Mesendoderm (in vitro differentiated cells): ENCODE results near the gene SNX3.
"Not testable (repeated sequence)": the region's sequence is repeated elsewhere in the genome, so short reads cannot be mapped to it uniquely, and the experiment has no call there.

Source experiments
- DNase-seq: peaks from one replicate; pipeline ENCODE4 v3.0.0; 2013
- H2AK5ac ChIP-seq: 2 replicates; pipeline ENCODE4 v1.6.1; 2013; ENCODE audit warnings: low read length, inconsistent platforms
- H2BK120ac ChIP-seq: 2 replicates; pipeline ENCODE4 v1.6.1; 2013; ENCODE audit warnings: low read depth, mild to moderate bottlenecking, low read length, moderate library complexity, mixed read lengths
- H2BK15ac ChIP-seq: replicated peaks from 2 replicates; pipeline ENCODE4 v1.6.1; 2013; ENCODE audit warnings: low read depth, mild to moderate bottlenecking, moderate library complexity
- H2BK5ac ChIP-seq: 2 replicates; pipeline ENCODE4 v1.6.1; 2013; ENCODE audit warnings: low read length, inconsistent platforms
- H3K18ac ChIP-seq: 2 replicates; pipeline ENCODE4 v1.6.1; 2013; ENCODE audit warnings: mild to moderate bottlenecking, low read length, mixed read lengths
- H3K23ac ChIP-seq: one replicate; pipeline ENCODE4 v1.6.1; 2013; ENCODE audit warnings: low read length
- H3K27ac ChIP-seq: 2 replicates; pipeline ENCODE4 v1.5.1; 2013; ENCODE audit warnings: low read depth, mild to moderate bottlenecking, inconsistent platforms, low read length, moderate library complexity
- H3K27me3 ChIP-seq: 2 replicates; pipeline ENCODE4 v1.6.1; 2013; ENCODE audit warnings: low read length, control low read depth, mild to moderate bottlenecking, inconsistent platforms; ENCODE audit not compliant: insufficient read depth, poor library complexity
- H3K36me3 ChIP-seq: 2 replicates; pipeline ENCODE4 v1.6.1; 2013; ENCODE audit warnings: low read length, inconsistent platforms; ENCODE audit not compliant: control insufficient read depth, insufficient read depth
- H3K4ac ChIP-seq: one replicate; pipeline ENCODE4 v1.6.1; 2013; ENCODE audit warnings: low read depth, mild to moderate bottlenecking, low read length, moderate library complexity
- H3K4me1 ChIP-seq: 2 replicates; pipeline ENCODE4 v1.6.1; 2013; ENCODE audit warnings: low read depth, low read length, inconsistent platforms; ENCODE audit not compliant: control insufficient read depth
- H3K4me2 ChIP-seq: 2 replicates; pipeline ENCODE4 v1.6.1; 2013; ENCODE audit warnings: low read length
- H3K4me3 ChIP-seq: 2 replicates; pipeline ENCODE4 v1.5.1; 2013; ENCODE audit warnings: mild to moderate bottlenecking, low read length
- H3K56ac ChIP-seq: one replicate; pipeline ENCODE4 v1.6.1; 2013; ENCODE audit warnings: low read length
- H3K79me1 ChIP-seq: 2 replicates; pipeline ENCODE4 v1.6.1; 2013; ENCODE audit warnings: low read length, inconsistent platforms
- H3K79me2 ChIP-seq: 2 replicates; pipeline ENCODE4 v1.6.1; 2013; ENCODE audit warnings: mild to moderate bottlenecking, low read length; ENCODE audit not compliant: control insufficient read depth, insufficient read depth
- H3K9ac ChIP-seq: 2 replicates; pipeline ENCODE4 v1.6.1; 2013; ENCODE audit warnings: low read length, inconsistent platforms
- H4K5ac ChIP-seq: one replicate; pipeline ENCODE4 v1.6.1; 2013; ENCODE audit warnings: low read length
- H4K8ac ChIP-seq: one replicate; pipeline ENCODE4 v1.6.1; 2013; ENCODE audit warnings: low read depth, mild to moderate bottlenecking, control low read depth, low read length, moderate library complexity
- WGBS: extraction: QIAGEN DNeasy Blood & Tissue Kit; methylation state at CpG from one replicate; pipeline ENCODE4 v1.1.7; 2013; ENCODE audit warnings: low lambda C conversion rate, missing lambda C conversion rate; ENCODE audit not compliant: insufficient coverage; ENCODE audit errors: extremely low coverage; 5-methylcytosine and 5-hydroxymethylcytosine counted together

SNX3 gene

DNA sequence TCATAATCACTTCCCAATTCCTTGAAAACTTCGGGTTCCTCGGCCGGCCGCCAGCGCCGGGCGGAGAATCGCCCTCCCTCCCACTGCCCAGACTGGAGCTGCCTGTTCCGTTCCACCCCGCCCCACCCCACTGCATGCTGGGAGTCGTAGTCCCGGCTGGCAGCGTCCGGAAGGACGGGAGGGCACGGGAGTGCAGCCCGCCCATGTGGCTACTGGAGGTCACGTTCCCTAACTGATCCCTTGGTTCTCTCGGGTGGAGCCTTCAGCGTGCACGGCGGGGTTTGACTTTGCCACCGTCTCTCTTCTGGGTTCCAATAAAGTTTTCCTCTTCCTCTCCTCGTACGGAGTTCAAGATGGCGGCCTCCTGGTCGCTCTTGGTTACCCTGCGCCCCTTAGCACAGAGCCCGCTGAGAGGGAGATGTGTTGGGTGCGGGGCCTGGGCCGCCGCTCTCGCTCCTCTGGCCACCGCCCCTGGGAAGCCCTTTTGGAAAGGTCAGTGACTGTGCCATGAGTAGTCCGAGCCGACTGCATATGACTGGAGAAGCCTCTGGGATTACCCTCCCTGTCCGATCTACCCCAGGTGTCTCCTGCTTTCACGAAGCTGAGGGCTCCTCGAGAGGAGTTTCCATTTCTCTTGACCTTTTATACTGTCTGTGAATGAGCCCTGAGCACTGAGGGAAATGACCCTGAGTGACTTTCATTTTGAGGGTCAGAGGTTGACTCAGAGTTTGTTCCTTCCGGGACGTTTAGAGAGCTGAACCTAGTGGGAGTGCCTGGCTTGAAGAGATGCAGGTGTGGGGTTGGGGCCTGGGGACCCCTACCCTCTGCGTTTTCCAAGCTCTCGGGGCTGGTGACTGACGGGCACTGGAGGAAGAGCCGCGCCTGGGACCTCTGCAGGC, 34.1 kb upstream of the SNX3 start, which contains the start of gene AFG1L:
Gene AFG1L, plus strand, starts transcription at position 328 of the 899 bp plus-strand sequence. Its CDS starts 26 bp downstream, at position 354.
- Histone ChIP-seq H3K79me1 (no peaks in the 10 kb centered on the region), H4K5ac (no peak within 1 kb of the TSS), H3K56ac (peak within 1 kb of the TSS; percentile 91), H3K27me3 (no peaks in the 10 kb centered on the region), H3K18ac (peak within 1 kb of the TSS; percentile 8), H3K23ac (no peak within 1 kb of the TSS), H4K8ac (peak within 1 kb of the TSS; percentile 81), H3K27ac (peak within 1 kb of the TSS; percentile 83), H2AK5ac (no peak within 1 kb of the TSS), H3K36me3 (no peaks in the 10 kb centered on the region), H3K4me3 (peak within 1 kb of the TSS; percentile 70), H2BK5ac (peak within 1 kb of the TSS; percentile 70), H3K9ac (peak within 1 kb of the TSS; percentile 76), H3K4ac (peak within 1 kb of the TSS; percentile 39), H2BK15ac (no peak within 1 kb of the TSS), H3K79me2 (no peaks in the 10 kb centered on the region), H3K4me1 (no peaks in the 10 kb centered on the region), H2BK120ac (no peak within 1 kb of the TSS), H3K4me2 (peak within 1 kb of the TSS; percentile 49)
- DNase-seq: peak; percentile 97
- WGBS: no CpG with 5 or more reads among the region's 46 CpGs

DNA sequence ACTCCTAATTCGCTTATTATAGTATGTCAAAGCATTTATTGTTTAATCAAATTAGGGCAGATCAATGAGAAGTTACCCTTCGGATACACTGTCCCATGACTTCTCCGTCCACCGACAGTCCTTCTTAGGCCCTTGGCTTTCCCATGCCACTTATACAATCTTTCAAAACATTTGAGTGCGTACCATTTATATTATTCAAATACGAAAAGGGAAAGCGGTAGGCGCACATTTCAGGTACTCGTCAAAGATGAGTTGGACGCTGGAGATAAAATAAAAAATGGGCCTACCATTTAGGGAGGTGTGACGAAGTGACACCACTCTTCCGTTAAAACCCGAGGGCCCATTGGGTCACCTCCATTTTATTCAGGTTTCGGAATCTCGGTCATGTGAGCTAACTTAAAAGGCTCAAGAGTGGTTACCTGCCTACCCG, 33.5 kb upstream of the SNX3 start:
- Histone ChIP-seq H3K4me2 (peak overlapping the region; percentile 39), H3K27ac (no peak overlapping the region)
- WGBS: no CpG with 5 or more reads among the region's 16 CpGs

DNA sequence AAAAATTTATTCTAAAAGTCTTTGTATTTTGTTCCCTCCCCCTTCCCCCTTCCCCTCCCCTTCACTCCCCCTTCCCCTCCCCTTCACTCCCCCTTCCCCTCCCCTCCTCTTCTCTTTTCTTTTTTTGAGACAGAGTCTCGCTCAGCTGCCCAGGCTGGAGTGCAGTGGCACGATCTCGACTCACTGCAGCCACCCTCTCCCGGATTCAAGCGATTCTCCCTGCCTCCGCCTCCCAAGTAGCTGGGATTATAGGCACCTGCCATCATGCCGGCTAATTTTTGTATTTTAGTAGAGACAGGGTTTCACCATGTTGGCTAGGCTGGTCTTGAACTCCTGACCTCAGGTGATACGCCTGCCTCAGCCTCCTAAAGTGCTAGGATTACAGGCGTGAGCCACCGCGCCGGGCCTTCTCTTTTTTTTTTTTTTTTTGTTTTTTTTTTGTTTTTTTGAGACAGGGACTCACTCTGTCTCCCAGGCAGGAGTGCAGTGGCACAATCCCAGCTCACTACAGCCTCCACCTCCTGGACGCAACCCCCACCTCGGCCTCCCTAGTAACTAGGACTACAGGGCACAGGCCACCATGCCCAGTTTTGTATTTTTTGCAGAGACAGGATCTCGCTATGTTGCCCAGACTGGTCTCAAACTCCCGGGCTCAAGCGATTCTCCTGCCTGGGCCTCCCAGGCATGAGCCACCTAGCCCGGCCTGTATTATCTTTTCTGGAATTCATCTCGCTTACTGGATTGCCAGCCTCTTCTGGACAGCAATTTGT, 32.9 kb upstream of the SNX3 start:
- no CpG with 5 or more reads among the region's 19 CpGs for WGBS
- no peak overlapping the region for H2BK15ac ChIP-seq
- no peak overlapping the region for H2AK5ac ChIP-seq
- no peak overlapping the region for H2BK5ac ChIP-seq
- no peaks in the 10 kb centered on the region for H3K36me3 ChIP-seq
- peak; percentile 9 for DNase-seq
- no peaks in the 10 kb centered on the region for H3K79me1 ChIP-seq
- H4K8ac ChIP-seq: peak overlapping the region; percentile 81
- no peak overlapping the region for H3K4me2 ChIP-seq
- no peak overlapping the region for H3K18ac ChIP-seq
- H3K9ac ChIP-seq: peak overlapping the region; percentile 59
- H3K4ac ChIP-seq: no peak overlapping the region
- no peak overlapping the region for H3K23ac ChIP-seq
- H3K4me3 ChIP-seq: no peak overlapping the region
- H4K5ac ChIP-seq: no peak overlapping the region
- no peaks in the 10 kb centered on the region for H3K79me2 ChIP-seq
- H3K27ac ChIP-seq: no peak overlapping the region
- peak overlapping the region; percentile 91 for H3K56ac ChIP-seq
- H3K4me1 ChIP-seq: no peaks in the 10 kb centered on the region
- H3K27me3 ChIP-seq: no peaks in the 10 kb centered on the region
- no peak overlapping the region for H2BK120ac ChIP-seq

More for the DNA sequence above, 33.5 kb upstream of the SNX3 start:
- H3K4me1 ChIP-seq: no peaks in the 10 kb centered on the region
- H2BK120ac ChIP-seq: no peak overlapping the region
- no peak overlapping the region for H2BK5ac ChIP-seq
- H3K9ac ChIP-seq: peak overlapping the region; percentile 59
- H3K4ac ChIP-seq: no peak overlapping the region
- no peaks in the 10 kb centered on the region for H3K36me3 ChIP-seq
- H3K23ac ChIP-seq: no peak overlapping the region
- H3K79me2 ChIP-seq: no peaks in the 10 kb centered on the region
- H2AK5ac ChIP-seq: no peak overlapping the region
- H3K18ac ChIP-seq: no peak overlapping the region
- DNase-seq: no peak
- no peak overlapping the region for H2BK15ac ChIP-seq
- peak overlapping the region; percentile 91 for H3K56ac ChIP-seq
- no peak overlapping the region for H4K5ac ChIP-seq
- H4K8ac ChIP-seq: no peak overlapping the region
- no peaks in the 10 kb centered on the region for H3K79me1 ChIP-seq
- H3K27me3 ChIP-seq: no peaks in the 10 kb centered on the region
- peak overlapping the region; percentile 20 for H3K4me3 ChIP-seq

DNA sequence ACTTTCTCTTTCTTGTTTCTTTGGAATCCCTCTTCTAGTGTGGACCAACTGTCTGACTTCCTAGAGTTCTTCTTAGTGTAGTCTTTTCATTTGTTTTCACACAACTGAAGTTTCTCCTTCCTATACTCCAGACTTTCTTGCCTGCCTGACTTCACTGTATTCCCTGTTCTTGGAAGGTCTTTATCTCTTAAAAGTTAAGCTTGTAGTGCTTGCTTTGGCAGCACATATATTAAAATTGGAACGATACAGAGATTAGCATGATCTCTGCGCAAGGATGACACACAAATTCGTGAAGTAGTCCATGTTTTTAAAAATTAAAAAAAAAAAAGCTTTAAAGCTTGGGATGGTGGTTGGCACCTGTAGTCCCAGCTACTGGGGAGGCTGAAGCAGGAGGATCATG, 31.7 kb upstream of the SNX3 start:
- H3K27ac ChIP-seq, H3K27me3 ChIP-seq, H3K56ac ChIP-seq, H2BK15ac ChIP-seq, H3K4me3 ChIP-seq, H3K79me2 ChIP-seq, H3K79me1 ChIP-seq, H2AK5ac ChIP-seq, H2BK120ac ChIP-seq, H3K23ac ChIP-seq, H4K5ac ChIP-seq, H3K36me3 ChIP-seq, H3K9ac ChIP-seq, H3K4me2 ChIP-seq, H3K4me1 ChIP-seq, DNase-seq, H3K18ac ChIP-seq, H3K4ac ChIP-seq, H2BK5ac ChIP-seq, H4K8ac ChIP-seq: not testable (repeated sequence)
- WGBS: no CpG with 5 or more reads among the region's 3 CpGs

DNA sequence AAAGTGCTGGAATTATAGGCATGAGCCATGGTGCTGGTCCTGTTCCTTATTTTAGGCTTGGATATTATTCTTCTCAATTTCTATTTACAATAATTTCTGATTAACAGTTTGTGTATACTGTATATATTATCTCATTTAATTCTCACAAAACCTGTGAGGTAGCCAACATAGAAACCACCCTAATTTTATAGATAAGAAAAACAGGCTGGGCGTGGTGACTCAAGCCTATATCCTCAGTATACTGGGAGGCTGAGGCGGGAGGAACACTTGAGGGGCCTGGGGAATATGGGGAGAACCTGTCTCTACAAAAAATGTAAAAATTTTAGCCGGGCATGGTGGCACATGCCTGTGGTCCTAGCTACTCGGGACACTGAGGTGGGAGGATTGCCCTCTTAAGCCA, 30.3 kb upstream of the SNX3 start:
- DNase-seq: no peak
- H3K4me1 ChIP-seq: no peaks in the 10 kb centered on the region
- no peak overlapping the region for H3K9ac ChIP-seq
- no peaks in the 10 kb centered on the region for H3K36me3 ChIP-seq
- WGBS: no CpG with 5 or more reads among the region's 4 CpGs
- no peak overlapping the region for H2BK5ac ChIP-seq
- no peak overlapping the region for H3K4me2 ChIP-seq
- H2BK120ac ChIP-seq: no peak overlapping the region
- no peak overlapping the region for H3K4ac ChIP-seq
- H3K56ac ChIP-seq: no peak overlapping the region
- no peak overlapping the region for H3K27ac ChIP-seq
- no peak overlapping the region for H3K4me3 ChIP-seq
- no peaks in the 10 kb centered on the region for H3K79me2 ChIP-seq
- no peak overlapping the region for H2AK5ac ChIP-seq
- no peak overlapping the region for H2BK15ac ChIP-seq
- H3K23ac ChIP-seq: no peak overlapping the region
- no peaks in the 10 kb centered on the region for H3K79me1 ChIP-seq
- H4K5ac ChIP-seq: no peak overlapping the region
- no peaks in the 10 kb centered on the region for H3K27me3 ChIP-seq
- H4K8ac ChIP-seq: no peak overlapping the region
- H3K18ac ChIP-seq: no peak overlapping the region
